Measurements from ENCODE around the gene DCTN2. TPM values are rescaled to one million over a fixed set of nuclear protein-coding genes. Genes with fewer than 3 reads are reported as not detected.

The DCTN2 gene
- 111 to 169 TPM (median 122 TPM) in 5 replicates for total RNA-seq (2022; extraction: Qiagen RNA extraction)

DNA sequence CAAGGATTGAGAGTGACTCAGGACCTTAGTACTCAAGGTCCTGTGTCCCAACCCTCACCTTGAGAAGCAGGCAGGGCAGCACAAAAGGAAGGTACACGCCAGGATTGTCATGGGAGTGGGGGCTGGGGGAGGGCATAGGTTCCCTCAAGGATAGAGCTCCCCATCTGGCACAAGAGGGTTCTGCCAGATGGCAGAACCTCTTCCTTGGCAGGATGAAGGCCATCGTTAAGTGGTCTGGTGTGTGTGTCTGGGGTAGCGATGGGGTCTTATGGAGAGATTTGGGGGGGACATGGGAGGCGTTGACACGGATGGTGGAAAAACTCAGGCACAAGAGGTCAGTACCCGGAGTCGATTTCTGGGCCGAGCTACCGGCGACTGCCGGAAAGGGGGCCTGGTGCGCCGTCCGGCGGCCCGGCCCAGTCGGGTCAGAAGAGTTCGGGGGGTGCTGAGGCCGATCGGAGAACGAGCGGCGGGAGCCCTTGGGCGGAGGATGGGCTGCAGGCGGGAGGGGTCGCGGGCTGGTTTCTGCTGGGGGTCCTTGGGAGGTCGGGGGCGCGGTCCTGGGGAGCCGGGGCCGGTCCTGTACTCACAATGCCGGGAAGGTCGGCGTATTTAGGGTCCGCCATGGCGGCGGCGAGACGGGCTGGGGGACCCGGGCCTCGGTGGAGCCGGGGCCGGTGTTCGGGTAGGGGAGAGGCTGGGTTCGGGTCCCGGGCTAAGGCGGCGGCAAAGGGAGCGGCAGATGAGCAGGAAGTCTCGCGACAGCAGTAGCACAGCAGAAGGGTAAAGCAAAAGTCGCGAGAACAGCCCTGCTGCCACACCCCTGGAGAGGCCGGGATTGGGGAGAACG lies at the start of gene DCTN2:
TSS of gene DCTN2 (minus strand) at position 755 of the 850 bp plus-strand sequence. CDS start at position 626, 129 bp downstream.

GRCh38 chr12:57590864-57591781 lies 44.1 kb upstream of the DCTN2 start, which contains the start of gene PIP4K2C:
TSS of gene PIP4K2C (plus strand) at chr12:57591192. CDS start at chr12:57591290, 98 bp downstream.

DNA sequence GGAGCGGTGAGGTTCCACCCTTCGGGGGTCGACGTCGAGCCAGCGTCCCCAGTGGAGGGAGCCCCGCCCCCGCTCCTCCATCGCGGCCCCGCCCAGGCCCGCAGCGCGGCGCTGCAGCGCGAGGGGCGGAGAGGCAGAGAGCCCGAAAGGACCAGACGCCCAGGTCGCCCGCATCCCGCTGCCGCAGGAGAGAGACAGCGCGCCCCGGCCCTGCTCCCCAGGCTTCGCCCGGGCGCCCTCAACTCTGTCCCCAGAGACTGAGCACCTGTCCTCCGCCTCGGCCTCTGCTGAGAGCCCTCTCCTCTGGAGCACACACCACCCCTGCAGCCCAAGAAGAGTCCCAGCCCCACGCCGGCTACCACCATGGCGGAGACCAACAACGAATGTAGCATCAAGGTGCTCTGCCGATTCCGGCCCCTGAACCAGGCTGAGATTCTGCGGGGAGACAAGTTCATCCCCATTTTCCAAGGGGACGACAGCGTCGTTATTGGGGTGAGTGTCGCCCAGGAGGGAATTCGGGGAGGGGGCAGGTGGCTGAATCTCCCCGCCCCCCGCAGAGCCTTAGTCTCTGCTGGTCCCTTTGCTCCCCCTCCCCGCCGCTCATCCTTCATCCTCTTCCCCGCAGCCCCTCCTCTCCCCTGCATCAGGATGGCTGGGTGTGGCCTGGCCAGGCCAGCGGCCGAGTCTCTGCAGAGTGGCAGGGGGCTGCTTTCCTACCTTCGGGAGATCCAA lies 3.1 kb upstream of the DCTN2 start, which contains the start of gene KIF5A:
TSS of gene KIF5A (plus strand) at position 136 of the 732 bp plus-strand sequence. CDS start at position 364, 228 bp downstream.

DNA sequence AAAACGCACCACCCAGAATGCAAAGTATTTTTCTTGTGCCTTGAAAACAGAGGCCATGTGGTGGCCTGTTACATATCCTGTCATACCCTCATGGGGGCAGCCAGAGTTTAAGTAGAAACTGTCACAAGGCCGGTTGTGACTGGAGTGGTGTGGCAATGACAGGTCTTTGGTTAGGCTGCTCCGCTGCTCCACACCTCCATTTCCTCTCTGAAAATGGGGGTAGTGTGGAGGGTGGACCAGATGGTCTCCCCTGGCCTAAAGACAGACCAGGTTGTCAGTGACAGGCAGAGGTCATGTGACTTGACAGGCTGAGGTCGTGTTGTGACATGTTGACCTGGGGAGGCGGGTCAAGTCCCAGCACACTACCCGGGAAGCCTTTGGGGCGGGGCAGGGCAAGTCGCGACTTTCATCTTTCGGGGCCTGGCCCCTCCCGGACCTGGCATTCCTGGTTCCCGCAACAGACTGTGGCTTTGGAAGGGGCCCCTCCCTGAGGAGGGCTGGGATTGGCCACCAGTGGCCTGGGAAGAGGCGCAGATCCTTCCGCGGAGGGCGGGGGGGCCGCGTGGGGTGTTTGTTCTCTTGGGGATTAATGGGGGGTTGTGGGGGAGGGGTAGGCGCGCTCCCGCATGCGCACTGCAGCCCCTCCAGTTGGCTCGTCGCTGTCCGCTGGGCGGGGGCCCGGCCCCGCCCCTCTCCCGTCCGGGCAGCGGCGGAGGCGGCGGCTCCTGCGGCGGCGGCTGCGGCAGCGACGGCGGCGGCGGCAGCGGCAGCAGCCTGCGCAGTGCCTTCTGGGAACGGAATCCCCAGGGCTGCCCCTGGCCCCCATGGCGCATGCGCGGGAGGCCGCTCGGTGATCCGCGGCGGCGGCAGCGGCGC lies 24.7 kb downstream of the DCTN2 start, which contains the start of gene MBD6:
TSS of gene MBD6 (plus strand) at position 814 of the 876 bp plus-strand sequence. CDS start 1,480 bp downstream, outside the sequence.

DNA sequence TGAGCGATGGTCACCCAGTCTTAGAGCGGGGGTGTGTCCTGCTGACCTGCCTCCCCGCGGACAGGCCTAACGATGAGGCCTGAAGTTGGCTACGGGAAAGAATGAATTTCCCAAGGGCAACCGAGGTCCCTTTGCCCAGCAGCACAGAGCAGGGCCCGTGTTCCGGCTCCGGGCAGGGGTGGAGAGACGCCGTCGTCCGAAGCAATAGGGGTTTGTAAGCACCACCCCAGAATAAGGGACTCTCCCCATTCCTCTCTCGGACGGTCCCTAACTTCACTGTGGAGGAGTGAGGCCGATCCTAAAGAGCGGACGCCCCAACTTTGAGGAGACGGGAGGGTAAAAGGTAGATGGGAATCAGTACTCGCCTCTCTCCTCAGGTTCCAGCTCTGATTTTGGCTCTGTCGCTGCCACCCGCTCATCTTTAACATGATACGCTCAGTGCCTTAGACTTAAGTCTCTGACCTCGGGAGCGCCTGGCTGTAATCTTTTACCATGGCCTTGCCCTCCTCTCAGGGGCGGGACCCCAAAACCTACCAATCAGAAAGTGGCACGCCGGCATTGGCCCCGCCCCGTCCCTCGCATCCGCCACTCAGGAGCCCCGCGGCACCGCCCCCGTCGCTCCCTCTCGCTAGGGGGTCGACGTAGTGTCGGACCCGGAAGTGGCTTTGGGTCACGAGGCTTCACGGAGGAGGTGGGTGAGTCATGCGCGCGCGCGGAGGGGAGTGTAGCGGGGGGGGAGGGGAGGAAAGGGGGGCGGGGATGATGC lies 26.8 kb downstream of the DCTN2 start, which contains the start of gene DDIT3:
TSS of gene DDIT3 (minus strand) at position 462 of the 766 bp plus-strand sequence. CDS start 3,108 bp downstream, outside the sequence.

GRCh38 chr12:57487597-57488401 lies 59.2 kb downstream of the DCTN2 start, which contains the start of gene MARS1:
TSS of gene MARS1 (plus strand) at chr12:57488068. CDS start at chr12:57488091, 23 bp downstream.

Other genes with a start within 250 kb of the DCTN2 start
- gene R3HDM2, start 116.1 kb downstream of the DCTN2 start, total RNA-seq (2022; extraction: Qiagen RNA extraction), result 9.1 to 11.3 TPM (median 10.0 TPM) in 5 replicates
- 0.05 to 0.08 TPM in 2 of 5 replicates, not detected in the others for gene INHBC, start 112.4 kb downstream of the DCTN2 start, total RNA-seq (2022; extraction: Qiagen RNA extraction)
- gene INHBE, start 91.9 kb downstream of the DCTN2 start, total RNA-seq (2022; extraction: Qiagen RNA extraction), result 0.08 to 0.16 TPM (median 0.10 TPM) in 4 of 5 replicates, not detected in the other
- 7.4 to 12.6 TPM (median 10.1 TPM) in 5 replicates for gene GLI1, start 87.4 kb downstream of the DCTN2 start, total RNA-seq (2022; extraction: Qiagen RNA extraction)
- 0.26 to 0.73 TPM (median 0.36 TPM) in 5 replicates for gene ARHGAP9, start 67.3 kb downstream of the DCTN2 start, total RNA-seq (2022; extraction: Qiagen RNA extraction)
- 143 to 306 TPM (median 151 TPM) in 5 replicates for gene MARS1, start 59.1 kb downstream of the DCTN2 start, total RNA-seq (2022; extraction: Qiagen RNA extraction)
- 29.1 to 35.1 TPM (median 30.6 TPM) in 5 replicates for gene DDIT3, start 26.7 kb downstream of the DCTN2 start, total RNA-seq (2022; extraction: Qiagen RNA extraction)
- gene MBD6, start 24.4 kb downstream of the DCTN2 start, total RNA-seq (2022; extraction: Qiagen RNA extraction), result 18.9 to 33.3 TPM (median 27.2 TPM) in 5 replicates
- gene KIF5A, start 2.9 kb upstream of the DCTN2 start, total RNA-seq (2022; extraction: Qiagen RNA extraction), result 0.10 to 0.36 TPM (median 0.24 TPM) in 5 replicates
- 37.8 to 45.2 TPM (median 40.1 TPM) in 5 replicates for gene PIP4K2C, start 44.0 kb upstream of the DCTN2 start, total RNA-seq (2022; extraction: Qiagen RNA extraction)
- gene DTX3, start 57.6 kb upstream of the DCTN2 start, total RNA-seq (2022; extraction: Qiagen RNA extraction), result 14.1 to 19.9 TPM (median 19.8 TPM) in 5 replicates
- 4.8 to 6.9 TPM (median 6.3 TPM) in 5 replicates for gene ARHGEF25, start 64.2 kb upstream of the DCTN2 start, total RNA-seq (2022; extraction: Qiagen RNA extraction)
- 33.2 to 55.1 TPM (median 48.9 TPM) in 5 replicates for gene B4GALNT1, start 86.0 kb upstream of the DCTN2 start, total RNA-seq (2022; extraction: Qiagen RNA extraction)
- 114 to 128 TPM (median 119 TPM) in 5 replicates for gene OS9, start 146.9 kb upstream of the DCTN2 start, total RNA-seq (2022; extraction: Qiagen RNA extraction)
- gene AGAP2, start 191.6 kb upstream of the DCTN2 start, total RNA-seq (2022; extraction: Qiagen RNA extraction), result 0.12 to 0.27 TPM (median 0.15 TPM) in 5 replicates
- gene TSPAN31, start 197.8 kb upstream of the DCTN2 start, total RNA-seq (2022; extraction: Qiagen RNA extraction), result 15.6 to 21.9 TPM (median 16.7 TPM) in 5 replicates
- 245 to 292 TPM (median 255 TPM) in 5 replicates for gene CDK4, start 205.1 kb upstream of the DCTN2 start, total RNA-seq (2022; extraction: Qiagen RNA extraction)
- gene MARCHF9, start 207.9 kb upstream of the DCTN2 start, total RNA-seq (2022; extraction: Qiagen RNA extraction), result 6.3 to 8.4 TPM (median 7.9 TPM) in 5 replicates
- gene CYP27B1, start 219.9 kb upstream of the DCTN2 start, total RNA-seq (2022; extraction: Qiagen RNA extraction), result 1.2 to 3.7 TPM (median 2.0 TPM) in 5 replicates
- gene METTL1, start 224.9 kb upstream of the DCTN2 start, total RNA-seq (2022; extraction: Qiagen RNA extraction), result 54.5 to 55.9 TPM (median 55.3 TPM) in 5 replicates
- 4.3 to 6.2 TPM (median 6.0 TPM) in 5 replicates for gene EEF1AKMT3, start 225.4 kb upstream of the DCTN2 start, total RNA-seq (2022; extraction: Qiagen RNA extraction)
- gene TSFM, start 235.6 kb upstream of the DCTN2 start, total RNA-seq (2022; extraction: Qiagen RNA extraction), result 66.1 to 77.5 TPM (median 72.4 TPM) in 5 replicates

All from A549 treated with CORT108297 at 1 μM for 4 hours (cell line).